ENCODE measurements around the gene CLMN.
"Not testable (repeated sequence)": the region's sequence is repeated elsewhere in the genome, so short reads cannot be mapped to it uniquely, and the experiment has no call there.

Gene CLMN

DNA sequence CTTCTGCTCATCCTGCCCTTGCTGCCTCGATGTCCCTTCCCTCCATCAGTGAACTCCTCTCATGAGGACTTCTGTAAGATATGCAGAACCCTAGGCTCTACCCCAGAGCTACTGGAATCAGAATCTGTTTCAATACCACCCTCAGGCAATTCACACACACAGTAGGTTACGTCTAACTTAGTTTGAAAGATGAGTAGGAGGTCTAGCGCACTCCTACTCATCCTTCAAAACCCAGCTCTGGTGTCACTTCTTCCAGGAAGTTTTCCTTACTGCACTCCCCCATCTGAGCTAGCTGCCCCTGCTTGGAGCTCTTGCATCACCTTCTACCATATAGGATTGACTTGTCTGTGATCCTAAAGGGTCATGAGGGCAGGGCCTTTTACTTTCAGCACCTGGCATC, 105.9 kb downstream of the CLMN start:
- no peak for DNase-seq

DNA sequence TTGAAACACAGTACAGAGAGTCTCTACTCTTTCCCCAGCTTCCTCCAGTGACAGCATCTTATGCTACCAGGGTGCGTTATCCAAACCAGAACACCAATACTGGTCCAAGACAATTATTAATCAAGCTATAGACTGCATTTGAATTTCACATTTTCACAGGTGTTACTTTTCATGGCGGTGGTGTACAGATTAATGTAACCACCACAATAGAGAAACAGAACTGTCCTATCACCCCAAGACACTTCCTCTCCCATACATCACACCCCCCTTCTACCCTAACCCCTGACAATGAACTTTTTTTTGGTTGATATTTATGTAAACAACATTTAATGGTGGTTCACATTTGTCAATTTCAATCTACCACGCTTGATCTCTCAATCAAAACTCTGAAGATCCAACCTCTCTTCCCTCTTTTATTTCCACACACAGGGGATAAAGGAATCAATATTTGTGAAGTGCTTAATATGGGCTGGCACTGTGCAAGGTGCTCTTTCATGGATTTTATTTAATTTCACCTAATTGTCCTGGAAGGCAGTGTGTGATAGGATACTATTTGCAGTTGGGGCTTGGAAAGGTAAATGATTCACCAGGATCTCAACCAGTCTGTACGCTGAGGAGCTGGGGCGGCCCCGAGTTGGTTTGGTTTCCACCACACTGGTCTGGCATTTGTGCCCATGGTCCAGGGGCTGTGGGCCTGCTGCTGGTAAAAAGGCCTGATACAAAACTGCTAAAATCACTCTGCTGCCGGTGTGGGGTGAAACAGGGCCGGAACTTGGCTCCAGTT, 107.8 kb downstream of the CLMN start:
- DNase-seq = no peak

DNA sequence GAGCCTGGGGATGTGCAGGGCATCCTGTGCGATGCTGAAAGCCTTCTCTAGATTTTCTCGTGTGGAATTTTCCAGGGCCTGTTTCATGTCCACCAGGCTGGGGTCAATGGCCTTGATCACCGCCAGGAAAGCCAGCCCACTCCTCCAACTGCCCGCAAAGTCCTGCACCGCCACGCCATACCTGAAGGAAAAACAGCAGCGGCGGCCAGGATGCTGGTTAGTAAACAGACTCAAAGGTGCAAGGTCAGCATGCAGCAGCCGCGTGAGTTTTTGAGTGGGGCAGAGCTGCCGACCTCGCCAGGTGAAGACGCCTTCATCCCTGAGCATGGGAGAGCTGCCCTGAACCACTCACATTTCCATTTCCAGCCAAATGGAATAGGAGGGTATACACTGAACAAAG, 109.0 kb downstream of the CLMN start:
- no peak for DNase-seq

DNA sequence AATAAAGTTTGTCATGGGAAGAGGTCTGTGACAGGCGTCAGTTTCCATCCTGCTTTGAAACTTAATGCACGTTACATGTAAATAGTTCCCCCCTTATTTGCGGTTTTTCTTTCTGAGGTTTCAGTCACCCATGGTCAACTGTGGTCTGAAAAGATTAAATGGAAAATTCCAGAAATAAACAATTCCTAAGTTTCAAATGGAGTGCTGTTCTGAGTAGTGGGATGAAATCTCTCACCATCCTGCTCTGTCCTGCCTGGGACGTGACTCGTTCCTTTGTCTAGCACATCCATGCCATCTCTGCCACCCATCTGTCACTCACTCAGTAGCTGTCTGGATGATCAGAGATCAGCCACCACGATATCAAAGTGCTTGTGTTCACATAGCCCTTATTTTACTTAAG, 111.1 kb downstream of the CLMN start:
- DNase-seq = no peak

DNA sequence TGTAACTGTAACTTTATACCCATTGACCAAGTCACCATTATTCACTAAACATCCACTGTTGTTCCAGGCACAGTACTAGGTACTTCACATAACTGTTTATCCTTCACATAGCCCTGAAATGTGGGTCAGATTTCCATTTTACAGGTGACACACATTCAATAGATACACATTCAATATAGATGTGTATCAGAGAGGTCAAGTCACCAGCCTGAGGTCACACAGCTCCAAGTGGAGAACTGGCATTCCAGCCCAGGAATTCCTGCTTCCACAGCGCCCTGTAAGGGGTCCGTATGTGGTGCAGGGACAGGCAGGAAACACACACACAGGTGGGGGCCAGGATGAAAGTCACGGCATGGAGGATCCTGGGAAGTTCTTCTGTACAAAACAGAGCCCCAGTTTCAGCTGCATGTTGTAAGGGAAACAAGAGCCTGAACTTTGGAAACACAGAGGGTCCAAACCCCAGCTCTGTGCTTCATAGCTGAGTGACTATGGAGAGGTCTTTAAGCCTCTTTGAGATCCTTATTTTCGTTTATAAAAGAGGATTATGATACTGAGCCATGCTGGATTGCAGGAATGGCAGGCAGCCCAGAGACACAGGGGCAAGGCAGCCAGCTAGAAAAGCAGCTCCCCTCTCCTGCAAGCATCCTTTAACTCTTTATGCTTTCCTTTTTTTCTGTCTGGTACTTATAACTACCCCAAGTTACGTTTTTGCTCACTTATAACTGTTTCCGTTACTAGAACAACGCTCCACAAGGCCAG, 112.1 kb downstream of the CLMN start:
- no peak for DNase-seq

DNA sequence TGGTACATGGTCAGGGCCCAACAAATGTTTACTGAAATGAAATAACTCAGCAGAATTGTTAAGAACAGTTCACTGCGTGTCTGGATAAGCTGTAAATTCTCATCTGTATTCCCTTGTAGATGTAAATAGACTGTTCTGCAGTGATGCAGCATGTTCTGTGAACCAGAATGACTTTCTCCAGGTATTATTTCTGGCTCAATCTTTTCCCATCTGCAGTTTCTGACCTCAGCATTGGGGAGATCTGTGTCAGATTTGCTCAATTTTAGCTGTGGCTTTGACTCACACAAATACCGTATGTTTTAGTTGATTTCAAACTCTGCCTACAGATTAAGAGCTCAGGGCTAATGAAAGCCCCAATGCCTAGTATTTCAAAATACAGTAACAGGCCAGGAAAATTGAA, 113.2 kb downstream of the CLMN start:
- no peak for DNase-seq

DNA sequence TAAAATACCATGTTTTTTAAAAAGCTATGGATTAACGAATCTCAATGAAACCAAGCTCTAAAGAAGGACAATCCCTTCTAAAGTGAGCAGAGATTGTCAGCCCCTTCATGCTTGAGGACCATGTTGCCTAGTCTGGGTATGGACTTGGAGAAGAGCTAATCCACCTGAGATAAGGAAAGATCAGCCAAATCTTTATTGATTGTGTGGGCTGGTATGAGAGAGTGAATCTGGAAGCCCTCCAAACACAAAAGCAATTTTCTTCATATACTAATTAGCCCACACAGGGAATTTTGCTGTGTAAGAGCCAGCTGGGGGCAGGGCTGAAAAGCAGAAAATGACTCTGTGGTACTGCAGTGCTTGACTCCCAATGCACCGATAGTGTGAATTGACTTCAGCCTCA, 115.0 kb downstream of the CLMN start:
- DNase-seq = no peak

DNA sequence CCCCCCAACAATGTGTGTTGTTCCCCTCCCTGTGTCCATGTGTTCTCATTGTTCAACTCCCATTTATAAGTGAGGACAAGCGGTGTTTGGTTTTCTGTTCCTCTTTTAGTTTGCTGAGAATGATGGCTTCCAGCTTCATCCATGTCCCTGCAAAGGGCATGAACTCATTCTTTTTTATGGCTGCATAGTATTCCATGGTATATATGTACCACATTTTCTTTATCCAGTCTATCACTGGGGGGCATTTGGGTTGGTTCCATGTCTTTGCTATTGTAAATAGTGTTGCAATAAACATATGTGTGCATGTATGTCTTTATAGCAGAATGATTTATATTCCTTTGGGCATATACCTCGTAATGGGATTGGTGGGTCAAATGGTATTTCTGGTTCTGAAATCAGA, 118.0 kb downstream of the CLMN start:
- not testable (repeated sequence) for DNase-seq

DNA sequence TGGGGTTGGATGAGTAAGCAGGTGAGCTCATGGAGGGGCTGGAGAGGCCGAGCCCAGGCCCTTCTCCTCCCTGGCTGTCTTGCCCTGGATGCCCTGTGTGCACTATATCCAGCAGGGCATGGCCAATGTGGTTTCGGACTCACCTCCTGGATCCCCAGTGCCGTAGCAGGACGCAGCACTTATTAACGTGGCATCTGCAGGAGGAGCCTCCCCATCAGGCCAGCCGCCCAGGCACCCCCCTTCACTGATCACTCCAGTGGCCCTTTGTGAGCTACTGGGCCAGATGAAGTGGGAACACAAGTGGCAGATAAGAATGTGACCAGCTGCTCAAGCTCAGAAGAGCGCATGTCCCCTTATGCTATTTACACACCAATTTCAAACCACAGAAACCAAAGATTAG, 119.3 kb downstream of the CLMN start:
- no peak for DNase-seq

DNA sequence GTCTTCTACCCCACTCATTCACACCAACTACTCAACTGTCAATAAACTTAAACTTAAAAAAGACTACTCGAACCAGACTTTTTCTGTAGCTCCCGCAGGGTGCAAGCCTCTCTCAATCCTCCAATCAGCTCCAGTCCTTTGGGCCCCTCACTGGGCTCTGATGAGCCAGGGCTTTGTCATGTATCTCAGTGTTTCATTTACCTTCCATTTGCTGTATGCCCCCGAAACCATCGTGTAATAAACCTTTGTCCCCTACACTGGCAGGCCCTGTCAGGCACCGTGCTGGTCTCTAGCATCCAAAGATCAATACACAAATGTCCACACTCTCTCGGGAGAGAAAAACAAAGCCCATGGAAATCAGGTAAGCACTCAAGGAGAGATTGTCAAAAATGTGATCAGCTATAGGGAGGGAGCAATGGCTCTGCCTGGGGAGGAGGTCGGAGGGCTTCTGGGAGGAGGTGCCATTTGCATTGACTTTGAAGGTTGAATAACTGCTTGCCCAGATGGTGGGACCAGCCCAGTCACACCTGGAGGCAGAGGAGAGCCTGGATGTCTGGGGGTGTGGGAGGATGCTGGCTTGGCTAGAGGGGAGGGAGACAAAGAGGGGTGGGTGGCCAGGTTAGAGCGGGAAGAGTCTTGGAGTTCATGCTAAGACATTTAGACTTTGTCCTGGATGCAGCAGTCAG, 120.3 kb downstream of the CLMN start:
- DNase-seq = no peak

DNA sequence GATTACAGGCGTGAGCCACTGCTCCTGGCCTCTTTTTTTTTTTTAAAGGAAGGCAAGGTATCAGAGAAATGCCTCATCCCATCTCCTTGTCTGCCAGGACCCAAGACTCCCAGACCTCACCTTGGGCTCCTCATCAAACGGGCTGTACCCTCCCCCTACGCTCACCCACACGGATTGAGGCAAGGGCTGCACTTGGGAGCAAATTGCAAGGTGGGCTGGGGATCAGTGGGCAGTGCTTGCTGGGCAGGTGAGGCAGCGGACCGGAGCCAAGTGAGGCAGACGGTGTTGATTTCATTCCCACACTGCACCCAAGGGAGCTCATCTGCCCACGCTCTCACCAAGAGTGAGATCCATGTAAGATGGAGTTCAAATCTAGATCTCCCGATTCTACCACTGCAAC, 121.4 kb downstream of the CLMN start:
- DNase-seq = no peak

DNA sequence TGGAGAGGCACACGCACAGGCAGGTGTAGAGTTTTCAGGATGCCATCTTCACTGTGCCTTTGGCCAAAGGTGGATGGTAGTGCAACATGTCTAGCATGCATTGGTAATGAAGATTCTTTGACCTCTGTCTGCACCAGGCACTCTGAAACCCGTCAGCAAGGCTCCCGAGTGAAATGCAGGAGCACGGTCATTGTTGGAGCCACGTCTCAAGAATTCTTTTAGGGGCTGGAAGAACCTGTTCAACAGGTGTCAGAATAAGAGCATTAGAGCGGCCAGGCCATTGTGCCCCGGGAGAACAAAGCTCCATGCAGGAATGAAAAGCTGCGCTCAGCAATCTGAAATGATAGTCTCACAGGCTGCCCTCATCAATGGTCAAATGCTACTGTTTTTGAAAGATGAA, 122.2 kb downstream of the CLMN start:
- DNase-seq = no peak

DNA sequence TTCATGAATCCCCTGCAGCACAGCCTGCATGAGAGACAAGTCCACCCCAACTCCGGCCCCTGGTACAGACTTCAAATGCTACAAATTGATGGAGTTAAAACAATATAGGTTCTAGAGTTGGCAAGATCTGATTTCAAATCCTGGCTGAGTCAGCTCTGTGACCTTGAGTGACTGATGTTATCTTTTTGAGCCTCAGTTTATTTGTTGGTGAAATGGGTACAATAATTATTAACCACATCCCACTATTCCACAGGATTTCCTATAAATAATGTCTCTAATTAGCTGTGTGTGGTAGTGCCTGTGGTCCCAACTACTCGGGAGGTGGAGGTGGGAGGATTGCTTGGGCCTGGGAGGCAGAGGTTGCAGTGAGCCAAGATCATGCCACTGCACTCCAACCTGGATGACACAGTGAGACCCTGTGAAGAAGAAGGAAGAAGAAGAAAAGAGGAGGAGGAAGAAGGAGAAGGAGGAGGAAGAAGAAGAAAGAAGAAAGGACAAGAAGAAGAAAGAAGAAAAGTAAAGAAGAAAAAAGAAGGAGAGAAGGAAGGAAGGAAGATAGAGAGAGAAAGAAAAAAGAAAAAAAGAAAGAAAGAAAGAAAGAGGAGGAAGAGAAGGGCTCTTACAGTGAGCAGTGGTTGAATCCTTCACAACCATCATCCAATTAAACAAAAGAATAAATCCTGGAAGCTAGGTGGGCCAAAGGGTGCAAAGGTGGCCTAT, 122.7 kb downstream of the CLMN start:
- no peak for DNase-seq

DNA sequence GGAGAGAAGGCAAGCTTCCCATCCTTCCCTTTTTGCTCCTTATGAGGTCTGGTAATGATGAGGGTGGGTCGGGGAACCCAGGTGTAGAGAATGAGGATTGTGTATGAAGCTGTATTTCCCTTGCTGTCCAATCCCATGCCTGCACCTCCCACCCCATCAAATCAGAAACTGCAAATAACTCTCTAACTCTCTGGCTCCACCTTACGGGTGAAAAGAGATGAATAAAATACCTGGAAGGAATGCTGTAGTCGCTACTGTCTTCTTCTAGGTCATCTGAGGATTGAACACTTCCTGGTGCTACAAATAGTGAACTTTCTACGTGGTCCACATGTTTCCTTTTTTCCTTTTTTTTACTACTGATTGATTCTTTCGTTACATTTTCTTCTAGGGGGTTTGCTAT, 123.4 kb downstream of the CLMN start:
- DNase-seq = no peak

DNA sequence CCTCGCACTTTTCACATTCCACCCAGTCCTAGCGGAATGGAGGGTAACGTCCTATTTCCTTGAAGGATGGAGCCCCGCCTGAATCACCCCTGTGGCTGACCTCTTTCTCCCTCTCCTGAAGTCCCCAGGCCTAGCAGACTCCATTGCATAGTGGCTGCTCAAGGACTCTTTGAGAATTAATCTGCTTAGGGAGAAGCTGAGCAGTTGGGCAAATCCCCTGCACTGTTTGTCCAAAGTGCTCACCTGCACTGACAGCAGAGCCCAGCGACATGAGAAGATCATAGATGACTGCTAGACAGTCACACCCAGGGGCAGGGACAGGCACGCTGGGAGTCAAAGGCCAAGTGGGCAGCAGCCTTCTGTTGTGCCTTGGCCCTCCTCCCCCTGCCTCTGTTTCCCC, 124.7 kb downstream of the CLMN start:
- no peak for DNase-seq

DNA sequence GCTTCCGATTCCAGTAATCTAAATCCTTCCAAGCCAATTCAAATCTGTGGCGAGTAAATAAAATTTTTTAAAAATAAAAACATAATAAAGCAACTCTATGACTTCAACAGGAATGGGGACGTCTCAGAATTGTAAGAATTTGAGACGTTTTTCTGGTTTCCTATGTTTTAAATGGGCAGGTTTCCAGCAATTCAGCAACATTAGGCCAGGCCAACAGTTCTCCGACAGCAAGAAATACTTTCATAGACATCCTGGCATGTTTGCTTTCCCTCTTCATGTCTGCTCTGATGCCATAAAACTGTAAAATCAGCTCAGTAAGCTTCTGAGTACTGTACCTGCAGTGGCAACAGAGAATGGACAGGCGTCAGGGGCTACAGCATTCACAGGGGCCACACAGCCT, 126.6 kb downstream of the CLMN start:
- no peak for DNase-seq

DNA sequence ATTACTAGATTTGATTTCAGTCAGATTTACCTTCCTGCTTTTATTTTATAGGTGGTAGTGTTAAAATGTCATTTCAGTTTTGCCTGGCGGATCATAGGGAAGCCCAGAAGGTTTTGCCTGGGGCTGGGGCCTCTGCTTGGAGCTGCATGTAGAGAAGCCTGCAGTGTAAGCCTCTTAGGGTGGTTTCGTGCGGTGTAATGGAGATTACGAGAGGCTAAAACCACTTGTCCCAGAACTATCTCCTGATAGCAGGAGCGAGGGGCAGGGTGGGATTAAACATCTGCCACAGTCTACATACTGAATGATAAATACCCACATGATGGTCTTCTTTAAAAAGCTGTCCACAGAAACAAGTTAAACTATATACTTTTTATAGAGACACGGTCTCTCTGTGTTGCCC, 127.4 kb downstream of the CLMN start:
- DNase-seq = no peak

DNA sequence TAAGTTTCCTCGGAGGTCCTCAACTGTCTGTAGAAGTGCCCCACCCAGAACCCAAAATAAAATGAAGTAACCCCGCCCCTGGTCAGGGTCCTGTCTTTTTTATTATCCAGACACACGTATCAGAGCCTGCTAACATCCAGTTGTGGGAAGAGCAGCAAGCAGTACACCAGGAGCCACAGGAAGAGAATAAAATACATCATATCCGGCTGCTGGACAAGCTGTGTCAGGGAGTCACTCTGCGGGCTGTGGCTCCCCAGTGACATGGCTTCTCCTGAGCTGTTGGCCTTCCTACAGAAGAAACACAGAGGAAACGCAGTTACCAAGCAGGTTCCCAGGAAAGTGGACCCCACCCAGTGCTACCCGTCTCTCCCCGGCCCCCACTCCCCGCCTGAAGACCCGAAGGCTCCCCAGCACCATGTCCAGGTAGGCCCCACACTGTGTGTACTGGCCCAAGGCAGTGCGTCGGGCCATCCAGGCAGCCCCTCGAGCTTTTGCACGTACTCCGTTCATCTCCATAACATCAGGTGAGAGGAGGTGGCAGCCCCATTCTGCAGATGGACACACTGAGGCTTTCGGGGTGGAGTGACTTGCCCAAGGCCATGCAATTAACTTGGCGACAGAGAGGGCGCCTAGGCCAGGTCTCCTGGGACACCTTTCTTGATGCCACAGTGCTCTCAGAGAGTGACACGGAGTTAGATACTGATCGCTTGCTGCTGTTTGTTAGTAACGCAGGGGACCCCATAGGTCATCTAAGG, 128.1 kb downstream of the CLMN start:
- no peak for DNase-seq

DNA sequence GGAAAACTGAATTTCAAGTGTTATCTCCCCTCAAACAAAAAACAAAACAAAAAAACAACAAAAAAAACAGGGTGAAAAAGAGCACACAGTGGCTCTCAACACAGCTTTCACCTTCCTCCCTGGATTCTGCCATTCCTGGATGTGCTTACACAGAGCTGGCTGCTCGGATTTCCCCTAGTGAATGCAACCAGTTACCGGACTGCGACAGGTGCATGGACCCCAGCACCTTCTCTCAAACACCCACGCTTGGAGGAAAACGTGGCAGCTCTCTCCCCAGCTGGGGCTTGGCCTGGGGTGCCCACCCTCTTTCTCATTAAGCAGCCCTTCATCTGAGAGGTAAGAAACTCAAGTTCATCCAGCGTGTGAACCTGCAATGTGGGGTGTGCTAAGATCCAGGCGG, 128.9 kb downstream of the CLMN start:
- no peak for DNase-seq

DNA sequence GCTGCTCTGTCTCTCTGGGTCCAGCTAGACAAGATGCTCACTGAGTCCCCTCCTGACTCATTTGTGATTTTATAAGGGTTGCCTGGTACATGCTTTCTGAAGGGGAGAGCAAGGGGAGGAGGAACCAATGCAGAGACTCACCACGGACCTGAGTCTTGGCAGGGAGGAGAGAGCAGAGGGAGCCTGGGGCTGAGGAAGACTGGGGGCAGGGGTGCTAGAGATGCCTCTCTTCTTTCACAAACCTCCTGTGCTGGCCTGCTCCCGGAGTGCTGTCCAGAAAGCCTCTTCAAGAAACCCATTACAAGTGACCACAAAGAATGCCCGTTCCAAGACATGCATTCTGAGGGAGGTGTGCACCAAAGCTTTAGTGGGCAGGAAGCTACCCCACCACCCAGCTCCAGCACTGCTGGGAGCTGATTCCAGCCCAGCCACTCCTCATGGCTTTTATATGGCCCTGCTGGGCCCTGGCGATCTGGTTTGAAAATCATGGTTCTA, 129.3 kb downstream of the CLMN start:
- DNase-seq = no peak

DNA sequence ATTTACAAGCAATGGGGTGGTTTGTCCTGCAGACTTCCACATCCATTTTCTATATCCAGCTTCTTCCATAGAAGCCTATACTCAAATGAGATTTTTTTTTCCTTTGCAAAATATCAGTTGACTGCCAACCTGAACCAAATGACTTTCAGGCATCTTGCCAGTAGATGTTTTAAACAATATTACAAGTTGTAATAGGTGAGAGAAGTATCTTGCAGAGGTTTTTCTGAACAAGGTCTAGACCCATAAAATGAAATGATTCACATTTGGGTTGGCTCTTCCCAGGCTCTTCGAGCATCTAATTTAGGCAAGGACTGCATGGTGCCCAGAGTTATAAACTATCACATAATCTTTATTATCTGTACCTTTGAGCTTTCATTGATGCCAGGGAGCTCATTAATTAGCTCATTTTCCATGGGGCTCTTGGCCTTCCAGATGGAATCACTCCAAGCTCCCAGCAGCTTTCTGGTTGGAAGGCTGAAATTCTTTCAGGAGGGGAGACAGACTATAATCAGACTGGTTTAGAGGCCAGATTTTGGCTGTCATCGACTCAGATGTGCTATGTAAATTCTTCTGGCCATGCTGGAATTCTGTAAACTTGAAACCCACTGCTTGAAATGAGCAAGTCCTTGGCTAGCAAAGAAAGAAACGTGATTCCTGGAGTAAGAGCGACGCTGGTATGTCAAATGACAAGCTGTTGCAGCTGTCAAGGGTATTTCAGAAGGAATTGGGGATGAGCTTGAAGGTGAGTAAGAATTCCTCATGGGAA, 130.2 kb downstream of the CLMN start:
- no peak for DNase-seq

DNA sequence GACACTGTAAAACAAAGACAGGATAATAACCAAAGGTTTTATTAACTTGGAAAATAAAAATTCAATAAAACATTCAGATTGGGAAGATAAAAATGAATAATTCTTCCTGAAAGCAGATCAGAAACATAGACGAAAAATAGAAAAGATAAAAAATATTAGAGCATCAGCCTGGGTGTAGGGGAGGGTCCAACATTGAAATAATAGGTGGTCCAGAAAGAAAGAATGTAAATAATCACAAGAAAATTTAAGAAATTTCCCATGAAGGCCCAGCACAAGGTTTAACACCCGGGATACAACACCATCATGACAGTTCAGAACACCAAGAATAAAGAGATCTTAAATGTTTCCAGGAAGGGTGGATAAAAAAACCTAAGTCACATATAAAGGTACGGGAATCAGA, 131.3 kb downstream of the CLMN start:
- no peak for DNase-seq
